ENCODE measurements around the gene DCXR. TPM values are rescaled to one million over a fixed set of nuclear protein-coding genes. Genes with fewer than 3 reads are reported as not detected.

The DCXR gene
- total and polyA plus RNA-seq, 2 of the 13 experiments (the other 11 are each of a cell fraction or from before 2014, with no cell fraction given) = 287 to 311 TPM

- TF ChIP-seq BCL3 (CRISPR knock-in tag; IDR thresholded peaks at IDR 0.05) = peak; percentile 74; the same call in 1 of the 2 replicates
- peak; percentile 79; the same call in 1 of the 2 replicates for TF ChIP-seq MTERF4 (CRISPR knock-in tag; IDR thresholded peaks at IDR 0.05)
- TF ChIP-seq HNF4A (CRISPR knock-in tag; IDR thresholded peaks at IDR 0.05) = peak; percentile 61
- TF ChIP-seq ZNF747 (CRISPR knock-in tag; IDR thresholded peaks at IDR 0.05; ENCODE audit: borderline replicate concordance) = no peak; the same call in 1 of the 2 replicates
- TF ChIP-seq ONECUT2 (CRISPR knock-in tag; IDR thresholded peaks at IDR 0.05) = 0 out of 2 replicates have a peak, but pooled peaks have one; percentile 33
- TF ChIP-seq SNAPC2 (CRISPR knock-in tag; IDR thresholded peaks at IDR 0.05) = peak; percentile 97
- TF ChIP-seq ZMYM3 (CRISPR knock-in tag; IDR thresholded peaks at IDR 0.05) = peak; percentile 77; the same call in 1 of the 2 replicates
- no peak; the same call in 1 of the 2 replicates for TF ChIP-seq HCFC1 (IDR thresholded peaks at IDR 0.05; ENCODE audit: low read depth, low read length)
- TF ChIP-seq GLMP (CRISPR knock-in tag; IDR thresholded peaks at IDR 0.05; ENCODE audit: borderline replicate concordance) = no peak; the same call in 1 of the 2 replicates
- no peak for TF ChIP-seq ZNF660 (CRISPR knock-in tag; IDR thresholded peaks at IDR 0.05; ENCODE audit: borderline replicate concordance, low read depth)
- TF ChIP-seq HDAC6 (IDR thresholded peaks at IDR 0.05; ENCODE audit: low read depth, low read length) = peak; percentile 78; the same call in 1 of the 2 replicates
- no peak for TF ChIP-seq JUNB (CRISPR knock-in tag; IDR thresholded peaks at IDR 0.05; ENCODE audit: borderline replicate concordance)
- peak; percentile 90; the same call in 1 of the 2 replicates for TF ChIP-seq ZNF839 (CRISPR knock-in tag; IDR thresholded peaks at IDR 0.05; ENCODE audit: borderline replicate concordance)
- TF ChIP-seq AHR (CRISPR knock-in tag; IDR thresholded peaks at IDR 0.05) = peak; percentile 90; the same call in 1 of the 2 replicates
- peak; percentile 66; the same call in 1 of the 2 replicates for TF ChIP-seq ZNF12 (CRISPR knock-in tag; IDR thresholded peaks at IDR 0.05)
- peak; percentile 90; the same call in 1 of the 2 replicates for TF ChIP-seq ZBTB39 (CRISPR knock-in tag; IDR thresholded peaks at IDR 0.05)
- no peak for TF ChIP-seq ESRRA (CRISPR knock-in tag; IDR thresholded peaks at IDR 0.05; ENCODE audit: low read depth)
- no peak for TF ChIP-seq ZFAT (CRISPR knock-in tag; conservative IDR thresholded peaks at IDR 0.05)
- TF ChIP-seq HOXA7 (CRISPR knock-in tag; IDR thresholded peaks at IDR 0.05) = no peak
- TF ChIP-seq IRF9 (CRISPR knock-in tag; IDR thresholded peaks at IDR 0.05; ENCODE audit: borderline replicate concordance) = no peak
- TF ChIP-seq TRIM22 (IDR thresholded peaks at IDR 0.05) = no peak
- no peak for TF ChIP-seq PLRG1 (conservative IDR thresholded peaks at IDR 0.05)
Observed at GRCh38 chr17:81991684-81992305, 45.7 kb downstream of the DCXR start (continued).
